ENCODE measurements around the gene SFMBT1.
A peak's percentile ranks its signal among the peaks of the same experiment; 100 is the strongest.

The SFMBT1 gene

GRCh38 chr3:52983828-52984227, 62.0 kb downstream of the SFMBT1 start:
- Histone ChIP-seq H3K36me3 (ENCODE audit: insufficient read depth, low read length) (no peaks in the 10 kb centered on the region), H3K4me3 (ENCODE audit: low read depth, low read length, poor library complexity, severe bottlenecking) (peak overlapping the region; percentile 40), H3K4me1 (ENCODE audit: insufficient read depth, low read length, severe bottlenecking) (peaks cover 44% of the 10 kb centered on the region), H3K9me2 (ENCODE audit: low read depth, low read length) (no peaks in the 10 kb centered on the region), H3K9ac (ENCODE audit: low read length) (peak overlapping the region; percentile 59), H4K20me1 (ENCODE audit: insufficient read depth, low read length) (no peaks in the 10 kb centered on the region), H3K4me2 (ENCODE audit: low read length) (peak overlapping the region; percentile 67), H3K27ac (ENCODE audit: low read depth, low read length, poor library complexity, severe bottlenecking) (peak overlapping the region; percentile 99), H3K79me2 (ENCODE audit: insufficient read depth, low read length) (0 out of 2 replicates have a peak, but pooled peaks cover 4% of the 10 kb centered on the region), H3F3A (ENCODE audit: insufficient read depth, low read length) (0 out of 2 replicates have a peak, but pooled peaks cover 9% of the 10 kb centered on the region), H3K9me3 (ENCODE audit: low read length) (no peaks in the 10 kb centered on the region), H3K27me3 (ENCODE audit: insufficient read depth, low read length) (no peaks in the 10 kb centered on the region), H2AFZ (ENCODE audit: low read length) (no peak overlapping the region)
- TF ChIP-seq CTCF (IDR thresholded peaks at IDR 0.05; ENCODE audit: low read length) (no peak), EZH2 (IDR thresholded peaks at IDR 0.05; ENCODE audit: borderline replicate concordance, low read length) (no peak)

GRCh38 chr3:52983336-52983807, 62.5 kb downstream of the SFMBT1 start:
- H3K4me1 ChIP-seq (ENCODE audit: insufficient read depth, low read length, severe bottlenecking) = peaks cover 44% of the 10 kb centered on the region
- H3K27me3 ChIP-seq (ENCODE audit: insufficient read depth, low read length) = no peaks in the 10 kb centered on the region
- TF ChIP-seq EZH2 (IDR thresholded peaks at IDR 0.05; ENCODE audit: borderline replicate concordance, low read length) = no peak
- no peak for TF ChIP-seq CTCF (IDR thresholded peaks at IDR 0.05; ENCODE audit: low read length)
- peak overlapping the region; percentile 40 for H3K4me3 ChIP-seq (ENCODE audit: low read depth, low read length, poor library complexity, severe bottlenecking)
- H3K9ac ChIP-seq (ENCODE audit: low read length) = peak overlapping the region; percentile 59; the same call in 1 of the 2 replicates
- no peaks in the 10 kb centered on the region for H3K9me2 ChIP-seq (ENCODE audit: low read depth, low read length)
- 0 out of 2 replicates have a peak, but pooled peaks cover 9% of the 10 kb centered on the region for H3F3A ChIP-seq (ENCODE audit: insufficient read depth, low read length)
- no peaks in the 10 kb centered on the region for H3K36me3 ChIP-seq (ENCODE audit: insufficient read depth, low read length)
- H3K9me3 ChIP-seq (ENCODE audit: low read length) = no peaks in the 10 kb centered on the region
- H2AFZ ChIP-seq (ENCODE audit: low read length) = no peak overlapping the region
- no peaks in the 10 kb centered on the region for H4K20me1 ChIP-seq (ENCODE audit: insufficient read depth, low read length)
- H3K4me2 ChIP-seq (ENCODE audit: low read length) = peak overlapping the region; percentile 67
- H3K27ac ChIP-seq (ENCODE audit: low read depth, low read length, poor library complexity, severe bottlenecking) = peak overlapping the region; percentile 99
- H3K79me2 ChIP-seq (ENCODE audit: insufficient read depth, low read length) = 0 out of 2 replicates have a peak, but pooled peaks cover 4% of the 10 kb centered on the region

GRCh38 chr3:52982839-52983238, 63.0 kb downstream of the SFMBT1 start:
- Histone ChIP-seq H3K9me3 (ENCODE audit: low read length) (no peaks in the 10 kb centered on the region), H3K9ac (ENCODE audit: low read length) (peak overlapping the region; percentile 20; the same call in 1 of the 2 replicates), H3K36me3 (ENCODE audit: insufficient read depth, low read length) (no peaks in the 10 kb centered on the region), H4K20me1 (ENCODE audit: insufficient read depth, low read length) (no peaks in the 10 kb centered on the region), H3K79me2 (ENCODE audit: insufficient read depth, low read length) (0 out of 2 replicates have a peak, but pooled peaks cover 4% of the 10 kb centered on the region), H3F3A (ENCODE audit: insufficient read depth, low read length) (0 out of 2 replicates have a peak, but pooled peaks cover 9% of the 10 kb centered on the region), H3K9me2 (ENCODE audit: low read depth, low read length) (no peaks in the 10 kb centered on the region), H3K4me3 (ENCODE audit: low read depth, low read length, poor library complexity, severe bottlenecking) (no peak overlapping the region), H2AFZ (ENCODE audit: low read length) (no peak overlapping the region), H3K4me1 (ENCODE audit: insufficient read depth, low read length, severe bottlenecking) (peaks cover 38% of the 10 kb centered on the region), H3K4me2 (ENCODE audit: low read length) (peak overlapping the region; percentile 67), H3K27ac (ENCODE audit: low read depth, low read length, poor library complexity, severe bottlenecking) (peak overlapping the region; percentile 99), H3K27me3 (ENCODE audit: insufficient read depth, low read length) (no peaks in the 10 kb centered on the region)
- TF ChIP-seq CTCF (IDR thresholded peaks at IDR 0.05; ENCODE audit: low read length) (no peak), EZH2 (IDR thresholded peaks at IDR 0.05; ENCODE audit: borderline replicate concordance, low read length) (no peak)
